ENCODE data around the gene SRCAP.
"Not testable (repeated sequence)": the region's sequence is repeated elsewhere in the genome, so short reads cannot be mapped to it uniquely, and the experiment has no call there.

SRCAP gene

GRCh38 chr16:30700971-30701370 is 2.0 kb downstream of the SRCAP start:
- Histone ChIP-seq H3K36me3 (ENCODE audit: control insufficient read depth, insufficient read depth, low read length) (peaks cover 58% of the 10 kb centered on the region), H3K4me1 (ENCODE audit: control insufficient read depth, insufficient read depth, low read length) (peaks cover 5% of the 10 kb centered on the region; the same call in 1 of the 2 replicates), H3K9me3 (ENCODE audit: control insufficient read depth, insufficient read depth, low read length) (no peaks in the 10 kb centered on the region), H3K4me3 (ENCODE audit: low read depth, low read length) (no peak overlapping the region), H3K9ac (ENCODE audit: low read depth, low read length) (no peak overlapping the region), H3K27me3 (ENCODE audit: control insufficient read depth, insufficient read depth, low read length) (peaks cover 17% of the 10 kb centered on the region), H3K27ac (ENCODE audit: low read depth, low read length) (no peak overlapping the region)

GRCh38 chr16:30703071-30703470 is 4.1 kb downstream of the SRCAP start:
- H3K4me3 ChIP-seq (ENCODE audit: low read depth, low read length); H3K27ac ChIP-seq (ENCODE audit: low read depth, low read length); H3K27me3 ChIP-seq (ENCODE audit: control insufficient read depth, insufficient read depth, low read length); H3K9me3 ChIP-seq (ENCODE audit: control insufficient read depth, insufficient read depth, low read length); H3K4me1 ChIP-seq (ENCODE audit: control insufficient read depth, insufficient read depth, low read length); H3K9ac ChIP-seq (ENCODE audit: low read depth, low read length): not testable (repeated sequence)
- peaks cover 79% of the 10 kb centered on the region for H3K36me3 ChIP-seq (ENCODE audit: control insufficient read depth, insufficient read depth, low read length)

GRCh38 chr16:30703971-30704370 is 5.0 kb downstream of the SRCAP start:
- no peak overlapping the region for H3K9ac ChIP-seq (ENCODE audit: low read depth, low read length)

GRCh38 chr16:30706046-30706445 is 7.1 kb downstream of the SRCAP start:
- H3K4me1 ChIP-seq (ENCODE audit: control insufficient read depth, insufficient read depth, low read length) = no peaks in the 10 kb centered on the region
- no peak overlapping the region for H3K27ac ChIP-seq (ENCODE audit: low read depth, low read length)
- H3K9me3 ChIP-seq (ENCODE audit: control insufficient read depth, insufficient read depth, low read length) = no peaks in the 10 kb centered on the region
- H3K9ac ChIP-seq (ENCODE audit: low read depth, low read length) = no peak overlapping the region
- H3K4me3 ChIP-seq (ENCODE audit: low read depth, low read length) = no peak overlapping the region
- no peaks in the 10 kb centered on the region for H3K27me3 ChIP-seq (ENCODE audit: control insufficient read depth, insufficient read depth, low read length)
- H3K36me3 ChIP-seq (ENCODE audit: control insufficient read depth, insufficient read depth, low read length) = peaks cover 95% of the 10 kb centered on the region

More at GRCh38 chr16:30703971-30704370, 5.0 kb downstream of the SRCAP start:
- Histone ChIP-seq H3K27ac (ENCODE audit: low read depth, low read length) (no peak overlapping the region), H3K9me3 (ENCODE audit: control insufficient read depth, insufficient read depth, low read length) (no peaks in the 10 kb centered on the region), H3K4me1 (ENCODE audit: control insufficient read depth, insufficient read depth, low read length) (no peaks in the 10 kb centered on the region; the same call in 1 of the 2 replicates), H3K27me3 (ENCODE audit: control insufficient read depth, insufficient read depth, low read length) (no peaks in the 10 kb centered on the region), H3K4me3 (ENCODE audit: low read depth, low read length) (no peak overlapping the region), H3K36me3 (ENCODE audit: control insufficient read depth, insufficient read depth, low read length) (peaks cover 88% of the 10 kb centered on the region)

- no peak overlapping the region for H3K27ac ChIP-seq (ENCODE audit: low read depth, low read length)
- no peaks in the 10 kb centered on the region for H3K9me3 ChIP-seq (ENCODE audit: control insufficient read depth, insufficient read depth, low read length)
- H3K4me1 ChIP-seq (ENCODE audit: control insufficient read depth, insufficient read depth, low read length) = no peaks in the 10 kb centered on the region
- H3K9ac ChIP-seq (ENCODE audit: low read depth, low read length) = no peak overlapping the region
- no peak overlapping the region for H3K4me3 ChIP-seq (ENCODE audit: low read depth, low read length)
- peaks cover 97% of the 10 kb centered on the region for H3K36me3 ChIP-seq (ENCODE audit: control insufficient read depth, insufficient read depth, low read length)
- no peaks in the 10 kb centered on the region for H3K27me3 ChIP-seq (ENCODE audit: control insufficient read depth, insufficient read depth, low read length)
Measured at GRCh38 chr16:30710971-30711370, 12.0 kb downstream of the SRCAP start.

GRCh38 chr16:30711712-30712111 is 12.7 kb downstream of the SRCAP start:
- H3K9ac ChIP-seq (ENCODE audit: low read depth, low read length) = no peak overlapping the region
- H3K36me3 ChIP-seq (ENCODE audit: control insufficient read depth, insufficient read depth, low read length) = peaks cover 97% of the 10 kb centered on the region

GRCh38 chr16:30715750-30716445 is 16.9 kb downstream of the SRCAP start:
- H3K27ac ChIP-seq (ENCODE audit: low read depth, low read length) = no peak overlapping the region
- H3K9ac ChIP-seq (ENCODE audit: low read depth, low read length) = no peak overlapping the region
- H3K4me3 ChIP-seq (ENCODE audit: low read depth, low read length) = no peak overlapping the region
- H3K36me3 ChIP-seq (ENCODE audit: control insufficient read depth, insufficient read depth, low read length) = peaks cover 91% of the 10 kb centered on the region
- H3K4me1 ChIP-seq (ENCODE audit: control insufficient read depth, insufficient read depth, low read length) = no peaks in the 10 kb centered on the region
- H3K27me3 ChIP-seq (ENCODE audit: control insufficient read depth, insufficient read depth, low read length) = no peaks in the 10 kb centered on the region
- no peaks in the 10 kb centered on the region for H3K9me3 ChIP-seq (ENCODE audit: control insufficient read depth, insufficient read depth, low read length)

More at GRCh38 chr16:30711712-30712111, 12.7 kb downstream of the SRCAP start:
- Histone ChIP-seq H3K27ac (ENCODE audit: low read depth, low read length) (no peak overlapping the region), H3K9me3 (ENCODE audit: control insufficient read depth, insufficient read depth, low read length) (no peaks in the 10 kb centered on the region), H3K4me3 (ENCODE audit: low read depth, low read length) (no peak overlapping the region), H3K4me1 (ENCODE audit: control insufficient read depth, insufficient read depth, low read length) (no peaks in the 10 kb centered on the region), H3K27me3 (ENCODE audit: control insufficient read depth, insufficient read depth, low read length) (no peaks in the 10 kb centered on the region)

GRCh38 chr16:30720086-30720485 is 21.1 kb downstream of the SRCAP start:
- H3K9ac ChIP-seq (ENCODE audit: low read depth, low read length) = no peak overlapping the region
- H3K4me3 ChIP-seq (ENCODE audit: low read depth, low read length) = no peak overlapping the region
- peaks cover 93% of the 10 kb centered on the region for H3K36me3 ChIP-seq (ENCODE audit: control insufficient read depth, insufficient read depth, low read length)
- H3K27ac ChIP-seq (ENCODE audit: low read depth, low read length) = no peak overlapping the region
- no peaks in the 10 kb centered on the region for H3K27me3 ChIP-seq (ENCODE audit: control insufficient read depth, insufficient read depth, low read length)
- H3K9me3 ChIP-seq (ENCODE audit: control insufficient read depth, insufficient read depth, low read length) = no peaks in the 10 kb centered on the region
- no peaks in the 10 kb centered on the region for H3K4me1 ChIP-seq (ENCODE audit: control insufficient read depth, insufficient read depth, low read length)

GRCh38 chr16:30720694-30721093 is 21.7 kb downstream of the SRCAP start:
- no peak overlapping the region for H3K4me3 ChIP-seq (ENCODE audit: low read depth, low read length)
- no peaks in the 10 kb centered on the region for H3K9me3 ChIP-seq (ENCODE audit: control insufficient read depth, insufficient read depth, low read length)
- H3K4me1 ChIP-seq (ENCODE audit: control insufficient read depth, insufficient read depth, low read length) = no peaks in the 10 kb centered on the region
- H3K9ac ChIP-seq (ENCODE audit: low read depth, low read length) = no peak overlapping the region
- no peak overlapping the region for H3K27ac ChIP-seq (ENCODE audit: low read depth, low read length)
- H3K36me3 ChIP-seq (ENCODE audit: control insufficient read depth, insufficient read depth, low read length) = peaks cover 93% of the 10 kb centered on the region
- no peaks in the 10 kb centered on the region for H3K27me3 ChIP-seq (ENCODE audit: control insufficient read depth, insufficient read depth, low read length)

GRCh38 chr16:30721167-30721566 is 22.2 kb downstream of the SRCAP start:
- Histone ChIP-seq H3K36me3 (ENCODE audit: control insufficient read depth, insufficient read depth, low read length) (peaks cover 93% of the 10 kb centered on the region), H3K9me3 (ENCODE audit: control insufficient read depth, insufficient read depth, low read length) (no peaks in the 10 kb centered on the region), H3K27ac (ENCODE audit: low read depth, low read length) (no peak overlapping the region), H3K4me1 (ENCODE audit: control insufficient read depth, insufficient read depth, low read length) (no peaks in the 10 kb centered on the region), H3K9ac (ENCODE audit: low read depth, low read length) (no peak overlapping the region), H3K4me3 (ENCODE audit: low read depth, low read length) (no peak overlapping the region), H3K27me3 (ENCODE audit: control insufficient read depth, insufficient read depth, low read length) (no peaks in the 10 kb centered on the region)

GRCh38 chr16:30721606-30722005 is 22.6 kb downstream of the SRCAP start:
- H3K27me3 ChIP-seq (ENCODE audit: control insufficient read depth, insufficient read depth, low read length) = no peaks in the 10 kb centered on the region
- no peak overlapping the region for H3K9ac ChIP-seq (ENCODE audit: low read depth, low read length)
- no peaks in the 10 kb centered on the region for H3K9me3 ChIP-seq (ENCODE audit: control insufficient read depth, insufficient read depth, low read length)
- peaks cover 92% of the 10 kb centered on the region for H3K36me3 ChIP-seq (ENCODE audit: control insufficient read depth, insufficient read depth, low read length)
- no peak overlapping the region for H3K4me3 ChIP-seq (ENCODE audit: low read depth, low read length)
- H3K4me1 ChIP-seq (ENCODE audit: control insufficient read depth, insufficient read depth, low read length) = no peaks in the 10 kb centered on the region
- no peak overlapping the region for H3K27ac ChIP-seq (ENCODE audit: low read depth, low read length)
